Activated T-cell treated with anti-CD3 and anti-CD28 coated beads, Interleukin-2, amount 50 U/mL, for 1 hour (primary cell): ENCODE measurements around the gene FAM107B.
"Not testable (repeated sequence)": the region's sequence is repeated elsewhere in the genome, so short reads cannot be mapped to it uniquely, and the experiment has no call there.

ENCODE experiments used
- DNase-seq: peaks from one replicate; pipeline ENCODE4 v3.0.0-alpha.2; 2020

FAM107B gene

GRCh38 chr10:14774797-14775196 is at the start of gene FAM107B:
TSS of gene FAM107B (minus strand) at chr10:14774897. CDS start at chr10:14774663, 234 bp downstream.
- DNase-seq, result no peak

GRCh38 chr10:14823966-14824365 is 49.3 kb upstream of the FAM107B start:
- no peak for DNase-seq

- peak; percentile 36 for DNase-seq
Measured at GRCh38 chr10:14822879-14823755, 48.4 kb upstream of the FAM107B start.

- no peak for DNase-seq
Measured at GRCh38 chr10:14821635-14822375, 47.1 kb upstream of the FAM107B start.

GRCh38 chr10:14820775-14821154 is 46.1 kb upstream of the FAM107B start:
- no peak for DNase-seq

- no peak for DNase-seq
Measured at GRCh38 chr10:14820010-14820774, 45.5 kb upstream of the FAM107B start.

GRCh38 chr10:14816717-14817116 is 42.0 kb upstream of the FAM107B start:
- not testable (repeated sequence) for DNase-seq

- no peak for DNase-seq
Measured at GRCh38 chr10:14815681-14816080, 41.0 kb upstream of the FAM107B start.

GRCh38 chr10:14812271-14812670 is 37.6 kb upstream of the FAM107B start:
- no peak for DNase-seq

GRCh38 chr10:14810969-14811953 is 36.6 kb upstream of the FAM107B start:
- no peak for DNase-seq

- no peak for DNase-seq
Measured at GRCh38 chr10:14806318-14806717, 31.6 kb upstream of the FAM107B start.

GRCh38 chr10:14803827-14804226 is 29.1 kb upstream of the FAM107B start:
- DNase-seq, result no peak

- no peak for DNase-seq
Measured at GRCh38 chr10:14801723-14802122, 27.0 kb upstream of the FAM107B start.

GRCh38 chr10:14800397-14800796 is 25.7 kb upstream of the FAM107B start:
- no peak for DNase-seq

- no peak for DNase-seq
Measured at GRCh38 chr10:14798636-14799035, 23.9 kb upstream of the FAM107B start.

- DNase-seq, result no peak
Measured at GRCh38 chr10:14787938-14788337, 13.2 kb upstream of the FAM107B start.

GRCh38 chr10:14784459-14785055 is 9.9 kb upstream of the FAM107B start:
- no peak for DNase-seq

- DNase-seq, result no peak
Measured at GRCh38 chr10:14782691-14783363, 8.1 kb upstream of the FAM107B start.

- no peak for DNase-seq
Measured at GRCh38 chr10:14781763-14782162, 7.1 kb upstream of the FAM107B start.

- DNase-seq, result no peak
Measured at GRCh38 chr10:14779001-14779651, 4.4 kb upstream of the FAM107B start.
